Left lung (tissue), 10 donors: ENCODE measurements around the gene DNMT3B. TPM values are rescaled to one million over a fixed set of nuclear protein-coding genes. Genes with fewer than 3 reads are reported as not detected.
"Not testable (repeated sequence)": the region's sequence is repeated elsewhere in the genome, so short reads cannot be mapped to it uniquely, and the experiment has no call there.

Experiments
- ATAC-seq: fragments of 200-7000 bp; cut with Tn5 transposase; one replicate; pipeline ENCODE4 v1.9.1; 2020; ENCODE audit warnings: moderate library complexity
- DNase-seq, 4 donors: peaks; one replicate each; pipeline ENCODE4 v3.0.0-alpha.2; 2013 to 2020
- H3K27ac ChIP-seq, 2 donors: fragments of 200-600 bp; sonication (generic) in 1 of 2; one replicate each; pipeline versions ENCODE4 v1.5.0 to v1.8.0; 2020 to 2021
- H3K27me3 ChIP-seq, 2 donors: fragments of 200-600 bp; sonication (generic) in 1 of 2; one replicate each; pipeline versions ENCODE4 v1.5.0 to v1.8.0; 2020 to 2021
- H3K36me3 ChIP-seq, 2 donors: fragments of 200-600 bp; sonication (generic) in 1 of 2; one replicate each; pipeline versions ENCODE4 v1.5.0 to v1.8.0; 2020 to 2021
- H3K4me1 ChIP-seq, 2 donors: fragments of 200-600 bp; one replicate each; pipeline ENCODE4 v1.8.0; 2021
- H3K4me3 ChIP-seq, 2 donors: fragments of 200-600 bp; sonication (generic) in 1 of 2; one replicate each; pipeline versions ENCODE4 v1.5.0 to v1.8.0; 2020 to 2021; ENCODE audit warnings: mild to moderate bottlenecking in 1 of 2
- H3K9me3 ChIP-seq, 2 donors: fragments of 200-600 bp; sonication (generic) in 1 of 2; one replicate each; pipeline versions ENCODE4 v1.5.0 to v1.8.0; 2020 to 2021
- intact Hi-C, 2 donors: fragments of 100-400 bp; cut with DNase I; formaldehyde crosslinking; loops; one replicate each; pipeline versions ENCODE4 v1.11.2 to v1.14.2; 2022
- polyA plus RNA-seq, 6 donors: library from polyadenylated mRNA; unstranded; fragments of 120-200 nt; gene quantifications; one replicate each; pipeline ENCODE4 v1.2.1, GENCODE V29; 2013; ENCODE audit not compliant: insufficient read length in 6 of 6
- total RNA-seq, 2 donors: library from RNA; stranded (reverse); fragmentation: NEBNext Ultra II Directional; extraction: Animal tissue kit (Norgen Biotek cat#: 25700); gene quantifications; one replicate each; pipeline ENCODE4 v1.2.1, GENCODE V29; 2021
- TF ChIP-seq, protein P1 (sequence below), 2 donors: fragments of 200-600 bp; sonication (generic) in 1 of 2; IDR thresholded peaks; one replicate each; pipeline versions ENCODE4 v1.5.0 to v1.8.0; 2021; ENCODE audit warnings: antibody characterized with exemption in 2 of 2
- donor health status: DM: no; HTN: yes; CAD: no.
- donor health status: DM: no; HTN: no; CAD: no.

The DNMT3B gene
- total and polyA plus RNA-seq, 8 donors = 0.86 to 8.3 (median 6.4) TPM

DNA sequence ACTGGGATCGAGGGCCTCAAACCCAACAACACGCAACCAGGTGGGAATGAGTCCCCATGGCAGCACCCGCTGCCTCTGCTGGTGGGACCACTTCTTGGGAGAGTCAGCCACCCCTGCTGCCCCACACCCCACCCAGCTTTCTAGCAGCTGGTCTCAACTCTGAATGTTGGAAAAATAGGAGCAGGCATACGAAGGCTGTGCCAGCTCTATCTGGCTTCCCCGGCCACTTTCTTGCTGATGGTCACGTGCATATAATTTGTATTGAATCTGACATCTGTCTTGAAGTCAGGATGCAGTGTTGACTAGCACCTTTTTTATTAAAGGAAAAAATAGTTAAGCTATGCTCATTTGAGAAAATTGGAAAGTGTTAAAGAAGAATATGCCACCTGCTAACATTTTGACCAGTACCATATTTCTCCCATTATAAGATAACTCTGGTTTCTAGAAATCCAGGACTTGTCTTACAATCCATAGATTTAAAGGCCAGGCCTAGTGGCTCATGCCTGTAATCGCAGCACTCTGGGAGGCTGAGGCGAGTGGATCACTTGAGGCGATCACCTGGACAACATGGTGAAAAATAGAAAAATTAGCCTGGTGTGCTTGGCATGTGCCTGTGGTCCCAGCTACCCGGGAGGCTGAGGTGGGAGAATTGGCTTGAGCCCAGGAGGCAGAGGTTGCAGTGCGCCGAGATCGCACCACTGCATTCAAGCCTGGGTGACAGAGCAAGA is 30.7 kb downstream of the DNMT3B start:
- ATAC-seq = no peak
- DNase-seq = no peak
- Histone ChIP-seq H3K4me1 (no peaks in the 10 kb centered on the region), H3K27ac (no peak overlapping the region), H3K27me3 (no peaks in the 10 kb centered on the region), H3K9me3 (no peaks in the 10 kb centered on the region), H3K36me3 (no peaks in the 10 kb centered on the region), H3K4me3 (no peak overlapping the region)
- TF ChIP-seq, protein P1, sequence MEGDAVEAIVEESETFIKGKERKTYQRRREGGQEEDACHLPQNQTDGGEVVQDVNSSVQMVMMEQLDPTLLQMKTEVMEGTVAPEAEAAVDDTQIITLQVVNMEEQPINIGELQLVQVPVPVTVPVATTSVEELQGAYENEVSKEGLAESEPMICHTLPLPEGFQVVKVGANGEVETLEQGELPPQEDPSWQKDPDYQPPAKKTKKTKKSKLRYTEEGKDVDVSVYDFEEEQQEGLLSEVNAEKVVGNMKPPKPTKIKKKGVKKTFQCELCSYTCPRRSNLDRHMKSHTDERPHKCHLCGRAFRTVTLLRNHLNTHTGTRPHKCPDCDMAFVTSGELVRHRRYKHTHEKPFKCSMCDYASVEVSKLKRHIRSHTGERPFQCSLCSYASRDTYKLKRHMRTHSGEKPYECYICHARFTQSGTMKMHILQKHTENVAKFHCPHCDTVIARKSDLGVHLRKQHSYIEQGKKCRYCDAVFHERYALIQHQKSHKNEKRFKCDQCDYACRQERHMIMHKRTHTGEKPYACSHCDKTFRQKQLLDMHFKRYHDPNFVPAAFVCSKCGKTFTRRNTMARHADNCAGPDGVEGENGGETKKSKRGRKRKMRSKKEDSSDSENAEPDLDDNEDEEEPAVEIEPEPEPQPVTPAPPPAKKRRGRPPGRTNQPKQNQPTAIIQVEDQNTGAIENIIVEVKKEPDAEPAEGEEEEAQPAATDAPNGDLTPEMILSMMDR (IDR thresholded peaks at IDR 0.05) = no peak
- intact Hi-C loops = no loop called here

GRCh38 chr20:32796383-32796948 is 34.3 kb downstream of the DNMT3B start:
- ATAC-seq = no peak
- H3K9me3 ChIP-seq = no peaks in the 10 kb centered on the region
- no peak overlapping the region for H3K27ac ChIP-seq
- H3K36me3 ChIP-seq = peaks cover 0 to 5% of the 10 kb centered on the region in 2 donors
- H3K4me3 ChIP-seq = no peak overlapping the region
- H3K27me3 ChIP-seq = no peaks in the 10 kb centered on the region
- no peaks in the 10 kb centered on the region for H3K4me1 ChIP-seq
- intact Hi-C loops = no loop called here
- DNase-seq = no peak
- TF ChIP-seq, protein P1 (IDR thresholded peaks at IDR 0.05) = no peak

DNA sequence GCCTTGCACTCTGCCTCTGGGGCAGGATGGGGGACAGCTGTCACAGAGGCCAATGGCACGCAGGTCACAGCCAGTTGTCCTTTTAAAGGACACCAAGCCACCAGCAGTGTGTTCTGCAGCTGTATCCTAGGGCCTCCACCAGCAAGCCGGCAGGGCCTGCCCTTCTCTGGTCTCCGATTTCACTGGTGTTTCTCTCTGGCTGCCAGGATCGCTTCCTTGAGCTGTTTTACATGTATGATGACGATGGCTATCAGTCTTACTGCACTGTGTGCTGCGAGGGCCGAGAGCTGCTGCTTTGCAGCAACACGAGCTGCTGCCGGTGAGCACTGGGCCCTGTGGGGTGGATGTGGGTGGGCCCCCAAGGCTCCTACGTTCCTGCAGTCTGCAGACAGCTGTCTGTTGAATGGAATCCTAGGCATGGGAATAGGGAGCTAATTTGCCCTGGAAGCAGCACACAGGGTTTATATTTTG is 34.8 kb downstream of the DNMT3B start:
- H3K27me3 ChIP-seq = no peaks in the 10 kb centered on the region
- no peaks in the 10 kb centered on the region for H3K4me1 ChIP-seq
- H3K36me3 ChIP-seq = peaks cover 0 to 5% of the 10 kb centered on the region in 2 donors
- TF ChIP-seq, protein P1 (IDR thresholded peaks at IDR 0.05) = no peak
- H3K9me3 ChIP-seq = no peaks in the 10 kb centered on the region
- no peak for DNase-seq
- intact Hi-C loops = no loop called here
- H3K4me3 ChIP-seq = no peak overlapping the region
- ATAC-seq = no peak
- H3K27ac ChIP-seq = no peak overlapping the region

DNA sequence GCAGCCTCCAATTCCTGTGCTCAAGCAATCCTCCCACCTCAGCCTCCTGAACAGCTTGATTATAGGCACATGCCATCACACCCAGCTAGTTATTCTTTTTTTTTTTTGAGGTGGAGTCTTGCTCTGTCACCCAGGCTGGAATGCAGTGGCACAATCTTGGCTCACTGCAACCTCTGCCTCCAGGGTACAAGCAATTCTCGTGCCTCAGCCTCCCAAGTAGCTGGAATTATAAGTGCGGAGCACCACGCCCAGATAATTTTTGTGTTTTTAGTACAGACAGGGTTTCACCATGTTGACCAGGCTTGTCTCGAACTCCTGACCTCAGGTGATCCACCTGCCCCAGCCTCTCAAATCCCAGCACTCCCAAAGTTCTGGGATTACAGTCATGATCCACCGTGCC is 35.4 kb downstream of the DNMT3B start:
- H3K36me3 ChIP-seq, ATAC-seq, H3K4me1 ChIP-seq, H3K9me3 ChIP-seq, DNase-seq, intact Hi-C loops, H3K27me3 ChIP-seq, H3K27ac ChIP-seq, H3K4me3 ChIP-seq: not testable (repeated sequence)

- intact Hi-C loops = no loop called here
- H3K27ac ChIP-seq = no peak overlapping the region
- H3K4me1 ChIP-seq = no peaks in the 10 kb centered on the region
- ATAC-seq (no peak), DNase-seq (no peak)
- H3K9me3 ChIP-seq = no peaks in the 10 kb centered on the region
- no peak overlapping the region for H3K4me3 ChIP-seq
- H3K27me3 ChIP-seq = no peaks in the 10 kb centered on the region
- H3K36me3 ChIP-seq = peaks cover 0 to 5% of the 10 kb centered on the region in 2 donors
- TF ChIP-seq, protein P1 (IDR thresholded peaks at IDR 0.05) = no peak
Observed at GRCh38 chr20:32798046-32798981, 36.1 kb downstream of the DNMT3B start.
